ENCODE results near the gene LECT2. TPM values are rescaled to one million over a fixed set of nuclear protein-coding genes. Genes with fewer than 3 reads are reported as not detected.

Gene LECT2
- total RNA-seq, 1 experiment from 2014 or later, result not detected

GRCh38 chr5:136000932-136001331 is 46.1 kb upstream of the LECT2 start:
- CTCF ChIA-PET, result no interaction called here
- intact Hi-C loops (cut with micrococcal nuclease), result loop anchor here (5.0 kb wide), 1 partner anchor 876 kb away; no protein-coding TSS in a partner anchor
- no TSS peak for BruUV-seq (replicated peaks)

GRCh38 chr5:136000147-136000546 is 45.4 kb upstream of the LECT2 start:
- intact Hi-C loops (cut with micrococcal nuclease), result loop anchor here (5.0 kb wide), 1 partner anchor 877 kb away; no protein-coding TSS in a partner anchor
- no peaks in the 10 kb centered on the region for H4K20me1 ChIP-seq (ENCODE audit: insufficient read depth)
- BruUV-seq (replicated peaks), result no TSS peak
- TF ChIP-seq SIN3A (IDR thresholded peaks at IDR 0.05; ENCODE audit: low read depth) (no peak), ZBTB33 (IDR thresholded peaks at IDR 0.05; ENCODE audit: extremely low read depth, insufficient replicate concordance, low read length) (no peak), ZNF274 (IDR thresholded peaks at IDR 0.05; ENCODE audit: low read depth, low read length) (no peak), POLR2A (IDR thresholded peaks at IDR 0.05; ENCODE audit: borderline replicate concordance, extremely low read depth, insufficient read depth, insufficient read length) (no peak), ATF3 (IDR thresholded peaks at IDR 0.05) (no peak), EZH2phosphoT487 (IDR thresholded peaks at IDR 0.05; ENCODE audit: borderline replicate concordance) (no peak), FOSL1 (IDR thresholded peaks at IDR 0.05; ENCODE audit: low read depth) (no peak), ZFX (IDR thresholded peaks at IDR 0.05) (no peak), ELF1 (IDR thresholded peaks at IDR 0.05; ENCODE audit: borderline replicate concordance, low read depth) (no peak), SP1 (IDR thresholded peaks at IDR 0.05; ENCODE audit: low read depth) (no peak)

More at GRCh38 chr5:136000932-136001331, 46.1 kb upstream of the LECT2 start:
- no peak overlapping the region for H3K9ac ChIP-seq (ENCODE audit: low read length)
- H3K79me2 ChIP-seq (ENCODE audit: insufficient read depth, low read length), result no peaks in the 10 kb centered on the region
- no peaks in the 10 kb centered on the region for H3K36me3 ChIP-seq (ENCODE audit: control insufficient read depth in 1 of 2, insufficient read depth in 2 of 2, low read length in 2 of 2)
- H3K9me3 ChIP-seq (ENCODE audit: control insufficient read depth in 1 of 2, insufficient read depth in 1 of 2, low read depth in 1 of 2, low read length in 2 of 2), result no peaks in the 10 kb centered on the region
- ChIA-PET POLR2A (no interaction called here), RAD21 (ENCODE audit: low non-redundant PET in 1 of 2, low total read pairs in 2 of 2, uncharacterized antibody in 2 of 2, unreplicated experiment in 2 of 2) (no interaction called here)
- no peak overlapping the region for H2AFZ ChIP-seq (ENCODE audit: low read depth, low read length, poor library complexity, severe bottlenecking)
- H3K9me2 ChIP-seq (ENCODE audit: insufficient read depth), result no peaks in the 10 kb centered on the region
- peaks cover 0 to under 1% of the 10 kb centered on the region in 2 experiments; a peak in 1 of 4 replicates for H3K4me1 ChIP-seq (ENCODE audit: control insufficient read depth in 1 of 2, insufficient read depth in 2 of 2, low read length in 2 of 2)
- H3K4me2 ChIP-seq (ENCODE audit: low read length), result no peak overlapping the region
- no peaks in the 10 kb centered on the region for H4K20me1 ChIP-seq (ENCODE audit: insufficient read depth)
- no peak for TF ChIP-seq CTCF (IDR thresholded peaks at IDR 0.05 in 2 of 3, conservative IDR thresholded peaks at IDR 0.05 in 1 of 3; ENCODE audit: borderline replicate concordance in 1 of 3, insufficient read depth in 1 of 3, low read depth in 2 of 3, low read length in 2 of 3)
- TF ChIP-seq EZH2phosphoT487 (IDR thresholded peaks at IDR 0.05; ENCODE audit: borderline replicate concordance), result no peak
- no peak for TF ChIP-seq POLR2A (IDR thresholded peaks at IDR 0.05; ENCODE audit: borderline replicate concordance, extremely low read depth, insufficient read depth, insufficient read length)
- TF ChIP-seq ZFX (IDR thresholded peaks at IDR 0.05), result no peak
- H3K27ac ChIP-seq (ENCODE audit: low read depth, low read length), result no peak overlapping the region
- H3K4me3 ChIP-seq (replicated peaks in 1 of 2; ENCODE audit: low read depth in 1 of 2, low read length in 2 of 2), result no peak overlapping the region
- DNase-seq (ENCODE audit: low read depth, low spot score) (no peak), ATAC-seq (no peak)
- peaks cover 54% of the 10 kb centered on the region for H3K27me3 ChIP-seq (ENCODE audit: insufficient read depth, low read length)

More at GRCh38 chr5:136000147-136000546, 45.4 kb upstream of the LECT2 start:
- ATAC-seq (no peak), DNase-seq (ENCODE audit: low read depth, low spot score) (no peak)
- RAD21 ChIA-PET (ENCODE audit: low non-redundant PET in 1 of 2, low total read pairs in 2 of 2, uncharacterized antibody in 2 of 2, unreplicated experiment in 2 of 2), result no interaction called here
- CTCF ChIA-PET, result no interaction called here
- H3K4me3 ChIP-seq (replicated peaks in 1 of 2; ENCODE audit: low read depth in 1 of 2, low read length in 2 of 2), result no peak overlapping the region
- peaks cover 54% of the 10 kb centered on the region for H3K27me3 ChIP-seq (ENCODE audit: insufficient read depth, low read length)
- H3K9me2 ChIP-seq (ENCODE audit: insufficient read depth), result no peaks in the 10 kb centered on the region
- POLR2A ChIA-PET, result no interaction called here
- H3K27ac ChIP-seq (ENCODE audit: low read depth, low read length), result no peak overlapping the region
- no peak overlapping the region for H3K4me2 ChIP-seq (ENCODE audit: low read length)
- no peaks in the 10 kb centered on the region for H3K36me3 ChIP-seq (ENCODE audit: control insufficient read depth in 1 of 2, insufficient read depth in 2 of 2, low read length in 2 of 2)
- no peaks in the 10 kb centered on the region for H3K79me2 ChIP-seq (ENCODE audit: insufficient read depth, low read length)
- H3K9ac ChIP-seq (ENCODE audit: low read length), result no peak overlapping the region
- no peak overlapping the region for H2AFZ ChIP-seq (ENCODE audit: low read depth, low read length, poor library complexity, severe bottlenecking)
- no peaks in the 10 kb centered on the region for H3K9me3 ChIP-seq (ENCODE audit: control insufficient read depth in 1 of 2, insufficient read depth in 1 of 2, low read depth in 1 of 2, low read length in 2 of 2)
- no peaks in the 10 kb centered on the region for H3K4me1 ChIP-seq (ENCODE audit: control insufficient read depth in 1 of 2, insufficient read depth in 2 of 2, low read length in 2 of 2)

All from HCT116 (cell line).